ENCODE data around the gene CORIN. TPM values are rescaled to one million over a fixed set of nuclear protein-coding genes. Genes with fewer than 3 reads are reported as not detected.

The CORIN gene
- total and polyA plus RNA-seq, 2 of the 13 experiments (the other 11 are each of a cell fraction or from before 2014, with no cell fraction given) = 0.84 to 1.2 TPM

- TF ChIP-seq ZBED4 (CRISPR knock-in tag; IDR thresholded peaks at IDR 0.05; ENCODE audit: borderline replicate concordance) (no peak), NPAS2 (CRISPR knock-in tag; IDR thresholded peaks at IDR 0.05; ENCODE audit: borderline replicate concordance) (no peak), MEF2D (CRISPR knock-in tag; IDR thresholded peaks at IDR 0.05) (no peak), LCORL (IDR thresholded peaks at IDR 0.05) (no peak), LCORL (CRISPR knock-in tag; IDR thresholded peaks at IDR 0.05) (0 out of 2 replicates have a peak, but pooled peaks have one; percentile 40), ZNF567 (CRISPR knock-in tag; IDR thresholded peaks at IDR 0.05; ENCODE audit: borderline replicate concordance) (no peak), CEBPG (CRISPR knock-in tag; IDR thresholded peaks at IDR 0.05) (peak; percentile 69), TFAP4 (IDR thresholded peaks at IDR 0.05; ENCODE audit: borderline replicate concordance, low read depth) (no peak), ATAD3A (CRISPR knock-in tag; IDR thresholded peaks at IDR 0.05) (no peak), ZNF710 (CRISPR knock-in tag; IDR thresholded peaks at IDR 0.05; ENCODE audit: borderline replicate concordance) (no peak), ZEB1 (IDR thresholded peaks at IDR 0.05; ENCODE audit: insufficient replicate concordance, low read depth) (no peak), ZFP37 (CRISPR knock-in tag; IDR thresholded peaks at IDR 0.05; ENCODE audit: borderline replicate concordance) (no peak), MXI1 (IDR thresholded peaks at IDR 0.05; ENCODE audit: borderline replicate concordance, low read depth, low read length) (no peak), STAG1 (CRISPR knock-in tag; IDR thresholded peaks at IDR 0.05) (no peak), ZSCAN12 (CRISPR knock-in tag; IDR thresholded peaks at IDR 0.05) (no peak), NBN (conservative IDR thresholded peaks at IDR 0.05) (no peak), GPN1 (CRISPR knock-in tag; IDR thresholded peaks at IDR 0.05; ENCODE audit: borderline replicate concordance) (no peak), ZNF550 (CRISPR knock-in tag; IDR thresholded peaks at IDR 0.05; ENCODE audit: borderline replicate concordance) (no peak), ZNF577 (CRISPR knock-in tag; IDR thresholded peaks at IDR 0.05; ENCODE audit: borderline replicate concordance, low read depth) (no peak), ZNF552 (CRISPR knock-in tag; IDR thresholded peaks at IDR 0.05; ENCODE audit: borderline replicate concordance) (no peak), RELA (CRISPR knock-in tag; IDR thresholded peaks at IDR 0.05) (no peak), ZNF230 (CRISPR knock-in tag; IDR thresholded peaks at IDR 0.05) (no peak), ZNF276 (CRISPR knock-in tag; IDR thresholded peaks at IDR 0.05; ENCODE audit: low read depth) (no peak), SETDB1 (CRISPR knock-in tag; IDR thresholded peaks at IDR 0.05; ENCODE audit: borderline replicate concordance) (no peak), FOXM1 (CRISPR knock-in tag; IDR thresholded peaks at IDR 0.05) (no peak)
Observed at GRCh38 chr4:47749858-47750257, 88.0 kb downstream of the CORIN start (continued).

Data from HepG2 (cell line).